NCI-H345 treated with DMSO at 0.1 percent for 48 hours (cell line): ENCODE results near the gene COL23A1.

Experiments used
- DNase-seq: peaks from one replicate; lab custom pipeline; 2025; ENCODE audit not compliant: unreplicated experiment; lab: John Stamatoyannopoulos, UW

COL23A1 gene

DNA sequence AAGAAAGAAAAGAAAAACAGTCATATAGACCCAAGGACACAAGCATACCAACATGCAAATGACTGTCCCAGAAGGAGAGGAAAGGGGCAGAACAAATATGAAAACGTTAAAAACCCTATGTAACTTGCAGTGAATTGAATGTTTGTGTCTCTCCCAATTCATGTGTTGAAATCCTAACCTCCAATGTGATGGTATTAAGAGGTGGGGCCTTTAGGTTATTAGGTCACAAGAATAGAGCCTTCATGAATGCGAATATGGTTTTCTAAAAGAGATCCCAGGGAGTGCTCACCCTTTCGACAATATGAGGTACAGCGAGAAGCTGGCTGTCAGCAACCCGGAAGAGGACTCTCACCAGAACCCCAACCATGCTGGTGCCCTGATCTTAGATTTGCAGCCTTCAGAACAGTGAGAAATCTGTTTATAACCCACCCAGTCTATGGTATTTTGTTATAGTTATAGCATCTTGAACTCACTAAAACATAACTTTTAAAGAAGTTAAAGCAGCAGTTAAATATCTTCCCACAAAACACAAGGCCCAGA is 371.9 kb downstream of the COL23A1 start:
- DNase-seq, result no peak

DNA sequence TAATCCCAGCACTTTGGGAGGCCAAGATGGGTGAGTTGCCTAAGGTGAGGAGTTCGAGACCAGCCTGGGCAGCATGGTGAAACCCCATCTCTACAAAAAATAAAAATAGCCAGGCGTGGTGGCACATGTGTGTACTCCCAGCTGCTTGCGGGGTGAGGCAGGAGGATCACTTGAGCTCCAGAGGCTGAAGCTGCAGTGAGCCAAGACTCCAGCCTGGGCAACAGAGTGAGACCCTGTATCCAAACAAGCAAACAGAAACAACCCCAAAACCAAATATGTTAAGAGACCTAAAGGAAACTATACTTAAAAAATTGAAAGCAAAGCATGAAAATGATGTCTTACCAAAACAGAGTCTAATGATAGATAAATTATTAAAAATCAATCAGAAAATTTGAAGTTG is 373.4 kb downstream of the COL23A1 start:
- DNase-seq, result no peak

DNA sequence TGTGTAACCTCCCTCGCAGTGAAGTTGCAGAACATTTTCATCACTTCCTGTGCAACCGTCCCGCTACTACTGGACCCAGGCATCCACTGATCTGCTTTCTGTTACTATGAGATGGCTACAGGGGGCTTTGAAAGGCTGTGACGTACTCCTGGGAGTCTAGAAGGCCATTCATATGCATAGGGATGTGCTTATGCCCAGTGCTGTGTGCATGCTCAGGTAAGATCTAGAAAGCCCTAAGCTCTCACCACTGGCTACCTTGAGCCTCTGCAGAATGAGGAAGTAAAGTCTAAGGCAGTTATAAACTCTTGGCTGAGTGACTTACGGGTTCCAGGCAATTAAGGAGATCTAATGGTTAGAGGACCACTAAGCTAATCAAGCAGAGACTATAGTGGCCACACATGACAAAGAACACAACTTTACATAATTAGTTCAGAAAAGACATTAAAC is 374.1 kb downstream of the COL23A1 start:
- DNase-seq, result no peak

DNA sequence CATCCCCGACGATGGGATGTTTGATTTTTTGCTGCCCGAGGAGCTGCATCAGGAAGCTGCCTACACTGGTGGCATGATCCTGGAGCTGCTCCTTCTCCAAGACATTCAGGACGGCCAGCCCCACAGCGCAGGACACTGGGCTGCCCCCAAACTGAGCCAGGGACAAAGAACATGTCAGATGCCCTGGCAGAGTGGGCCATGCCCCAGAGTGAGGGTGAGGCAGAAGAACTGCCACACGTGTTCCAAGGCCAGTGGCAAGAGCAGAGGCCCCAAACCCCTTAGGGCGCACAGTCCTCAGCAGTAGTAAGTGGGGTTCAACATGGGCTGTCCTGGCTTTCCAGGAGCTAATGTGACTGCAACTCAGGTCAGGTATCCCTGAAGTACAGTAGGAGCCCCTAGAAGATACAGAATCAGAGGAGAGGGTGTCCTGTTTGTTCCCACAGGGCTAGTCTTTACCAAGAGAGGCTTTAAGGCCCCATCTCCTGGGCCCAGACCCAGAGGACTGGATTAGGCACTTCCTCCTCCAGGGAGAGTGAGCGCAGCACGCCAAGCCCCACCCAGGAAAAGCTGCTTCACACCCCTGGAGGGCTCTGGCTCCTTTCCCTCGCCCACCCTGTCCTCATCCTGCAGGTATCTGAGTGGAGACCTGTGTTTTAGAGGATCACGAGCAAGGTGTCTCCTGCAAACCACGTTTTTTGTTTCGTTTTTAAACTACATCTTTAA is 374.8 kb downstream of the COL23A1 start:
- no peak for DNase-seq

DNA sequence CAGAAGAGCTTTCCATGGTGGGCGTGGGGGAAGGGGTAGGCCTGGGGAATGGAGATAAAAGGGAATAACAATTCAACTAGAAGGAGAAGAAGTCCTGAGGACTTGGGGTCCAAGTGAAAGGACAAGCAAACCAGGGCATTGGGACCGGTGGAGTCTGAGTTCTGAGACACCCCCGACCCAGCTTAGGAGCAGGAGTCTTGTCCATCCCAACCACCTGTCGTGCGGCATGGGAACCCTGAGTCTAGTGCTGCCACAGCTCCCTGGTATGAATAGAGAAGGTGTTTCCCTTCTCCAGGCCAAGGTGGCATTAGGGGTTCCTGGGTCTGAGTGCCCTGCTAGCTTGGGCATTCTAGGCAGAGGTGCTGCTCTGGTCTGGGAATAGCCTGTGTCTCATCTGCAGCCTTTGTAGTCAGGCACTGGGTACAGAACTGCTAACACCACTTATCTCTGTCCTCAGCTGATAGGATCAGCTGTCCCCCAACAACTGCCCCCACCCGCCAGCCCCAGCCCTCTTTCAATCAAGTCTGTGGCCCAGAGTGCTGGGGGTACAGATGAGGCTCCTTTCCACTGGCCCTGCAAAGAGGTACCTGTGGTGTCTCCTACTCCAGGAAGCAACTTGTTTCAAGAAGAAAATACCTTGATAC is 375.9 kb downstream of the COL23A1 start:
- DNase-seq, result no peak

DNA sequence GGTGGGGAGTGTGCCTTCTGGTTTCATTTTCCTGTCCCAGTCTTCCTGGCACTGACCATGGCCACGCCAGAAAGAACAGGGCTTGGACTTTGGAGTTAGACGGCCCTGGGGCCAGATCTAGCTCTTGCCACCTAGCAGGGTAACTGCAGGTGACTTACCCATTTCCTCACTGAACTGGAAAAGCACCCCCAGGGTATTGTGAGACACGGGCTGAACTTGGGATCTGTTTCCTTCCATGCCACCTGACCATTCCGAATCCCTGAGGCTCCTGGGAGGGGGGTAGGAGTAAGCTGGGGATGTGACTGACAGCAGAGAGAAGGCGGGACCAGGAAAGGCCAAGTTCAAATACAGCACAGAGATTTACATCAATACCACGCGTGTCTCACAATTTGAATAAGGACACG is 376.4 kb downstream of the COL23A1 start:
- no peak for DNase-seq

DNA sequence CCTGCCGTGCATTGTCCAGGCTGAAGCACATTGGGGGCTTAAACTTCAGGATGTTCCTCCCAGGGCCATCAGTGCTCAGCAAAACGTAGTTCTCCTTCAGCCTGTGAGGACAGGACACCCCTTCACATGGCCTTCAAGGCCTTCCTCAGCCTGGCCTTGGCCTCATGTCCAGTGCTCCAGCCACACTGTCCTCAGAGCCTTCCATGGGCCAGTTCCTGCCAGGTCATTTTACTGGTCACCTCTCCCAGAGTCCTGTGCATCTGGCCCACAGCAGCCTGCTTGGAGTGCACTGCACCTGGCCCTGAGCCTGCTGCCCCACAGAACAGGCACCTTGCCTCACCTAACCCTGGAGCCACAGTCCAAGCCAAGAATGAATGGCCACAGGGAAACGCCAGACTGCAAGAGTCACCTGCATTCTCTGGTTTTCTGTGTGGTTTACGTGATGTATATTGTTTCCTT is 377.2 kb downstream of the COL23A1 start:
- DNase-seq, result no peak

DNA sequence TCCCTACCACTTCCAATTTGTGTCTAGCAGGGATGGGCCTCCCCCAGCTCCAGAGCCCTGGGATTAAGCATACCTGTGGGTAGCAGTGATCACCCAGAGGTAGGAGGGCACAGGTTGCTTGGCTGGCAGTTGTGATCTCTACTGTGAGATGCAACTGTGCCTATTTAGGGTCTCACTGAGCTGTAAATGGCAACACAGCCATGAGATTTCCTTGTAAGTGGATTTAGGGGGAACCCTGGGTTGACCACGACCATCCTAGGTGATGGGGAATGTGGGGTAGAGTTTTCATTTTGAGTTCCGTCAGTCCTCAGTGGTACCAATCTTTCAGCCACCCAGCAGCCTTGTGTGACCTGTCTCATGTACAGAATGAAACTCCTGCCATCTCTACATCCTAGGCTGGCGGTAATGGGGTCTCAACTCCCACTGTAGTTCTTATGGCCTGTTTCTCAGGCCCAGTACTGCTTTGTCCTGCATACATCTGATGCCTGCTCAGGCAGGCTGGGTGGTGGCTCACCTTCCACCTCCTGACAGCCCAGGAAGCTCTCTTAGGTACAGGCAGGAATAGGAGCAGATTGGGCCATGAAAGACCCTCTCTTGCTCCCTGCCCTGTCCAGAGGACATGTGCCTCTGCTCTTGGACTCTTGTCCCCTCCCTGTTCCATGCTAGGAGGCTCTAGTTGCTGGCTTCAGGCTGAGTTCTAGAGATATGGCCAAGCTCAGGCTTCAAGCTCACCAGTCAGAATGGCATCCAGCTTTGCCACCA is 377.8 kb downstream of the COL23A1 start:
- no peak for DNase-seq

DNA sequence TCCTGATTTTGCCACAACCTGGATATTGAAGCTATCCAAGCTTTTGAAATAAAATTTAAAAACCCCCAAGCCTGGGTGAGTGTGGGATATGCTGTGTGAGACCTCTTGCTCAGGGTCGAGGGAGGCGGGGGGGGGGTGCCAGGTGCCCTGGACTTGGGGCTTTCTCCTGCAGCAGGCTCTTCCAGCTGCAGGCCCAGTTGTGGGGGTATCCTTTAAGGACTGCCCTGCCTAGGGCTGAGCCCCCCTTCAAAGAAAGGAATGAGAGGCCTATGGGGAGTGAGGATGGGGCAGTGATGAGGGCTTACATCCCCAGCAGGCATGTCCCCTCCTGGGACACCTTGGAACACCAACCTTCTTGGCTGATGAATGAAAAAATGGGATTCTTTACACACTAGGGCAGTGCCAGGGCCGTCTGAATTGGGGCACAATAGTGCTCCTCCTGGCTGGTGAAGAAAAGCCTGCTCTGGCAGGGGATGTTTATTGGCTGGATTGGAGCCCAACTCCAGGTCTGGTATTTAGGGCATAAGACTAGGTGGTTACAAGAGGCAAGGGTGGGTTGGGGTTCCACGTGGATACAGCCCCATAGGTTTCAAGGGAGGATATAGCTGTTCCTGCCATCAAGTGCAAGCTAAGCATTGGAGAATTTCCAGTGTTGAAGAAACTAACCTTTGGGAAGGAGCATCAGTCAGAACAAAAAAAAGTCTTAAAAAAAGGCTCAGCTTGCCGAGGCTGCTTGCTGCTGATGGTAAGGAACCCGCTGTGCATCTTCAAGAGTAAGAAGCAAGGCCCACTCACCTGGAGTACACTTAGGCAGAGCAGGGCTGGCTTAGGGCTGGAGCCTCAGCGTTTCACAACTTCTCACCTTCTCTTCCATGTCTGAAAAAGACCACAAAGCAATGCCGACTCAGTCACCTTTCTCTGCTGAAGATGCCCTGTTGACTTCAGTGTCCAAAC is 378.8 kb downstream of the COL23A1 start:
- DNase-seq, result no peak

DNA sequence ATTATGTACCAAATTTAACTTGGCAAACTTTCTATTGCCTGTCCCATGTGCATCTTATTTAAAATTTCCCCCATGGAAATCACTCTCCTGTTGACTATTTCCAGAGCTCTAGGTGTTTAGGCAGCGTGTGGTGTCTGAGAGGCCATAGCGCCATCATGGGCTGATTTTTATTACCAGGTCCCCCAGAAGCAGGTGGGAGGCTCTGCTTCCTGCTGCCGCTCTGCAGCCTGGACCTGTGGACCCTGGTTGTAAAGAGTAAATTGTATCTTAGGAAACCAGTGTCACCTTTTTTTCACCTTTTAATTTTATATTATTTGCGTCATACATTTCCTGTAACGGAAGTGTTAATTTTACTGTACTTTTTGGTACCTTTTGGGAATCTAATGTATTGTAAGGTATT is 379.5 kb downstream of the COL23A1 start:
- DNase-seq, result no peak

DNA sequence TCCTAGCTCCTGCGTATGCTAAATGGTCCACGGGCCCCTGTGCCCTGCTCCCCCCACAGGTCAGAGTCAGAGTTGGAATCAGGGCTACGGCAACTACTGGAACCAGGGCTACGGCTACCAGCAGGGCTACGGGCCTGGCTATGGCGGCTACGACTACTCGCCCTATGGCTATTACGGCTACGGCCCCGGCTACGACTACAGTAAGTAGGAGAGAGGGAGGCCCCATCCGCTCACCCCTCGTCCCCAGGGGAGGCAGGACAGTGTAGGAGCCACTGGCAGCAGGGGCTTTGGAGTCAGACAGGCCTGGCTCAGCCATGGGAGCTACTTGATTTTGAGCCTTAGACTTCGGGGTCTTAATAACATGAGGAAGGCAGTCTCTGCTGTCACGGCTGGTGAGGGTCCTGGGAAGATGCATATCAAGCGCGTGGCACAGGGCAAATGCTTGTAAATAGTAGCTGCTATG is 380.1 kb downstream of the COL23A1 start:
- no peak for DNase-seq

DNA sequence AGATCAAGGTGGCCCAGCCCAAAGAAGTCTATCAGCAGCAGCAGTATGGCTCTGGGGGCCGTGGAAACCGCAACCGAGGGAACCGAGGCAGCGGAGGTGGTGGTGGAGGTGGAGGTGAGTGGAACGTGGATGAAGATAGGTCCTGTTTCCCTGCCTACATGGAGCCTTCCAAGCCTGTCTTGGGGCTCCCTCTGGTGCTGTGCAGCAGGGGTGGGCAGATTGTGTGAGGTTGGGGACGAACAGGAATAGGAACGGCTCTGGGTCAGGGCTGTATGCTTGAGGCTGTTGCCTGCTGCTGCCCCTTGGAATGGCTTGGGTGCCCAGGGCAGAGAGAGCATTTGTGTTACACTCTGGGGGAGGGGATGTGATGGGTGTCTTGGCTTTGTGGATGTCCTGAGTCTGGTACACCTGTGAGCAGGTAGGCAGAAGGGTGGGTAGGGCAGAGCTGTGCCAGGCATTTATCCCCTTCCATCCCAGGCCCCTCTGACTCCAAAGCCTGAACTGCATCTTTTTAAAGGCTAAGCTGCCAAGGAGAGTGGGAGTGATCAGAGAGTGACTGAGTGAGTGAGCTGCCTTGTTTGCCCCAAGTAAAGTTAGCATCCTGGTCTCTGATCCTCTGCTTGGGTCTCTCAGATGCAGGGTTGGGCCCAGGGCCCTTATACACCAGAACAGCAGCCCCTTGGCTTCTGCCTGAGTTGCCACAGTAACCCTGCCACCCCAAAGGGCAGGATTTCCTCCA is 380.7 kb downstream of the COL23A1 start:
- no peak for DNase-seq

DNA sequence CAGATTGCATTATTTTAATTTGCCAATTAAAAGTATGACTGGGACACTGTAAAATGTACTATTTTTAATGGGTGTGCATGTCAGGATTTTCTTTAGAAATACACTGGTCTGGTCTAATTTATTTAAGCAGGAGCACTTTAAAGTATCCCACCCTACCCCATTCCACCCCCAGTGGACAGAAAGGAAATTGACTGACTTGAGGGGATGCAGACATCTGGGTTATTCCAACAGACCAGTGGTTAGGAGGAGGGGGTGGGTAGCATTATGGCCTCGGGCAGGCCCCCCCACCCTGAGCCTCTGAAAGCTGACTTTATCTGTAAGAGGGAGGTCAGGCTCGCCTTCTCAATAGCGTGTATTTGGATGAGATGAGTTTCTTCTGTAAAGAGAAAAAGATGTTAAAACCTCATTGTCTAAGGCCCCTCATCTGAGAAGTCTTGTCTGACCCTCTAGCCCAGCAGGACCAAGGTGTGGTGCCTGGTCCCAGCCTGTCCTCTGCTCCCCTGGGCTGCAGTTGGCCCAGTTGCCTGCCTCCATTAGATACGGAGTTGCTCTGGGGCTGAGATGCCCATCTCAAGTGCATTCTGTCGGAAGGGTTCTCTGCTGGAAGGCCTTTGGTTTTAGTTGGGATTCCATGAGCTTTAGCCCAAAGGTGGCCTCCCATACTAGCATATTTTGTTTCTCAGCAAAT is 381.5 kb downstream of the COL23A1 start:
- DNase-seq, result no peak

DNA sequence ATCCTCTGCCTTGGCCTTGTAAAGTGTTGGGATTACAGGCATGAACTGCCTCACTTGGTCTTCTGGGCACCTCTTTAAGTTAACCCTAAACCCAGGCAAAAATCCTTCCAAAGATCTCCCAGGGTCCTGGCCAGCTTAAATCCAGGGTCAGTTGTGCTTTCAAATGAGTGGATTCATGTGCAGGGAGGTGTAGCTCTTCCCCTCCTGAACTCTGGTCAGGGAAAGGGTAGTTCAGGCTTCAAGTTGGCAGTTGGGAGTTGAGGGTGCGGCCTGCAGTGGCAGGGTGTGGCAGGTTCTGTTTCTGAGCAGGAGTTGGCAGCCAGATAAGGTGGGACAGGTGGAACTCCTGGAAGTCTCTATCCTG is 382.3 kb downstream of the COL23A1 start:
- DNase-seq, result no peak

DNA sequence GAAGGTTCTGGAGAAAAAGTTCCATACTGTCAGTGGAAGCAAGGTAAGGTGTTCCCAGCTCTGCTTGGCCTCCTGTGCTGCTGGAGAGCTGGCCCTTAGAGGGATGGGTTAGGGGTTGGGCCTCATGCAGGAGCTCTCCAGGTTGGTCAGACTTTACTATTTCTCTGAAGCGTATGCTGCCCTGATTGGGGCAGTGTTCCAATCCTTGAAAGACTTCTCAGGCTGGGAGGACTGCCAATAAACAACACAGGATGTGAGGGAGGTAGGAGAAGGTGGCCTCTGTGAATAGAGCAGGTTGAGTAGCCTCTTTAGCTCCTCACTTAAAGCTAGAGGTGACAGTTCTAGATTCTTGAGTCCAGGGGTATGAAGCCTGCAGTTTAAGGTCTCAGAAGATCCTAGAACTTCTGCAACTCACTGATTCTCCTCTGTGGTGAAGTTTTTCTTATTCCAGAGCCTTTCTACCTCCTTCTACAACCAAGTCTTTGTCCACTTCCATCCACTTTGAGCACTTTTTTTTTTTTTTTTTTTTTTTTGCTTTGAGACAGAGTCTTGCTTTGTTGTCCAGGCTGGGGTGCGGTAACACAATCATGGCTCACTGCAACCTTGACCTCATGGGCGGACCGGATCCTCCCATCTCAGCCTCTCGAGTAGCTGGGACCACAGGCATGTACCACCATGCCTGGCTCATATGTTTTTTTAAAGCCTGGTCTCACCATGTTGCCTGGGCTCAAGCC is 382.8 kb downstream of the COL23A1 start:
- no peak for DNase-seq

DNA sequence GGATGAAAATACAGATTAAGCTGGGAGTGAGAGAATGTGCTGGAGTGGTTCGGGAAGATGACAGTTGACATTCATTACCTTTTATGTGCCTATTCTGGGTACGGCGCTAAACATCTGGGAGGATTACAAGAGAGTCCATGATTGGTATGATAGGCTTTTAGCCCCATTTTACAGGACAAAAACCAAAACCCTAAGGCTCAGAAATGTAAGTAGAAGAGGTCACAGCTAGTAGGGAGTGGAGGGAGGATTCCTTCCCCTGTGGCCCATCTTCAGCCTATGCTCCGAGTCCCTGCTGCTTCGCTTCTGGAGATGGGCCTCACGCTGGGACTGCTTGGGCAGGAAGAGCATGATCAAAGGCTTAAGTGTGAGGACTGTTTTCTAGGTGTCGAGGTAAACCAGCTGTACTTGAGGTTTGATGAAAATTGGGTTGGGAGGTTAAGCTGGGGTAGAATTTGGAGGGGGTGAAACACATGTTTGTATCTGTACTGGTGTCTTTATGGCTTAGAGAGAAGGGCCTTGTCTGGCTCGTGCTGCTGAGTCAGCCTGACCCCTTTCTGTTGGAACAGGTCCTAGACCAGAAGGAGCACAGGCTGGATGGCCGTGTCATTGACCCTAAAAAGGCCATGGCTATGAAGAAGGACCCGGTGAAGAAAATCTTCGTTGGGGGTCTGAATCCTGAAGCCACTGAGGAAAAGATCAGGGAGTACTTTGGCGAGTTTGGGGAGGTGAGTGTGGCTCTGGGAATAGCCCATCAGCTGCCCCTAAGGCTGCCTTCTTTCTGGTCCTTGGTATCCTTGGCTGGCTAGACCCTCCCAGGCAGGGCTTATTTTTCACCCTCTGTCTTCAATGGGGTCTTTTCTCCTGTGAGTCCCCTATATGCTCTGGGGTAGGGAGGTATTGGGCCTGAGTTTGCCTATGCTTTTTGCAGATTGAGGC is 383.8 kb downstream of the COL23A1 start:
- no peak for DNase-seq

DNA sequence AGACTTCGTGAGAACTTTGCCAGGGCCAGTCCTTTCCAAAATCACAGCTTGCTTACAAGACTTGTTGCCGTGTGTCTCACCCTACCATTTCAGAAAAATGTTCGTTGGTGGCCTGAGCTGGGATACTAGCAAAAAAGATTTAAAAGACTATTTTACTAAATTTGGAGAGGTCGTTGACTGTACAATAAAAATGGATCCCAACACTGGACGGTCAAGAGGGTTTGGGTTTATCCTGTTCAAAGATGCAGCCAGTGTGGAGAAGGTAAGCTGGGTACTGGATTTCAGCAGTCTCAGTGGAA is 384.5 kb downstream of the COL23A1 start:
- DNase-seq, result no peak
